ENCODE data around the gene RPL15. TPM values are rescaled to one million over a fixed set of nuclear protein-coding genes. Genes with fewer than 3 reads are reported as not detected.

Gene RPL15
- total RNA-seq, 1 donor from 2014 or later: 5,928 TPM

GRCh38 chr3:23954144-23954543 lies 37.2 kb downstream of the RPL15 start:
- H3K9me3 Mint-ChIP-seq: no peaks in the 10 kb centered on the region
- no peak overlapping the region for H3K4me3 ChIP-seq
- peaks cover 29% of the 10 kb centered on the region for H3K36me3 Mint-ChIP-seq
- H3K9me3 ChIP-seq (ENCODE audit: low read depth): no peaks in the 10 kb centered on the region
- H3K27me3 Mint-ChIP-seq (ENCODE audit: insufficient read depth, low read depth): no peaks in the 10 kb centered on the region
- no peaks in the 10 kb centered on the region for H3K4me1 Mint-ChIP-seq
- no peak overlapping the region for H2AFZ ChIP-seq (replicated peaks)
- H3K4me3 Mint-ChIP-seq: no peak overlapping the region
- H3K36me3 ChIP-seq: no peaks in the 10 kb centered on the region
- TF ChIP-seq CTCF (IDR thresholded peaks at IDR 0.05) (no peak), EZH2phosphoT487 (IDR thresholded peaks at IDR 0.05) (no peak), EZH2 (IDR thresholded peaks at IDR 0.05) (no peak)
- no peaks in the 10 kb centered on the region for H3K4me1 ChIP-seq
- H3K9ac ChIP-seq: no peak overlapping the region
- no peak for DNase-seq (ENCODE audit: low spot score)
- H3F3A ChIP-seq (ENCODE audit: low read depth): no peaks in the 10 kb centered on the region
- peaks cover 36% of the 10 kb centered on the region for H4K20me1 ChIP-seq (ENCODE audit: low read depth)
- no peak overlapping the region for H3K4me2 ChIP-seq
- no peak overlapping the region for H3K27ac ChIP-seq
- H3K79me2 ChIP-seq (ENCODE audit: low read depth): peaks cover 87% of the 10 kb centered on the region
- no peak overlapping the region for H3K27ac Mint-ChIP-seq
- H3K27me3 ChIP-seq: no peaks in the 10 kb centered on the region

GRCh38 chr3:23956701-23957100 lies 39.8 kb downstream of the RPL15 start:
- H3K27ac ChIP-seq: no peak overlapping the region
- no peaks in the 10 kb centered on the region for H3K36me3 ChIP-seq
- no peaks in the 10 kb centered on the region for H3K4me1 ChIP-seq
- no peak for TF ChIP-seq CTCF (IDR thresholded peaks at IDR 0.05)
- TF ChIP-seq EZH2 (IDR thresholded peaks at IDR 0.05): no peak
- no peak for TF ChIP-seq EZH2phosphoT487 (IDR thresholded peaks at IDR 0.05)
- no peaks in the 10 kb centered on the region for H3K4me1 Mint-ChIP-seq
- H3K4me2 ChIP-seq: no peak overlapping the region
- no peak overlapping the region for H2AFZ ChIP-seq (replicated peaks)
- no peak for DNase-seq (ENCODE audit: low spot score)
- H3K9me3 Mint-ChIP-seq: no peaks in the 10 kb centered on the region
- no peaks in the 10 kb centered on the region for H3F3A ChIP-seq (ENCODE audit: low read depth)
- H3K9me3 ChIP-seq (ENCODE audit: low read depth): no peaks in the 10 kb centered on the region
- no peak overlapping the region for H3K27ac Mint-ChIP-seq
- peaks cover 62% of the 10 kb centered on the region for H3K79me2 ChIP-seq (ENCODE audit: low read depth)
- H4K20me1 ChIP-seq (ENCODE audit: low read depth): peaks cover 25% of the 10 kb centered on the region
- H3K4me3 ChIP-seq: no peak overlapping the region
- H3K27me3 ChIP-seq: no peaks in the 10 kb centered on the region
- H3K9ac ChIP-seq: no peak overlapping the region
- no peak overlapping the region for H3K4me3 Mint-ChIP-seq
- peaks cover 38% of the 10 kb centered on the region for H3K36me3 Mint-ChIP-seq
- H3K27me3 Mint-ChIP-seq (ENCODE audit: insufficient read depth, low read depth): no peaks in the 10 kb centered on the region

- Mint-ChIP-seq H3K4me3 (no peak overlapping the region), H3K9me3 (no peaks in the 10 kb centered on the region), H3K27ac (no peak overlapping the region), H3K36me3 (peaks cover 50% of the 10 kb centered on the region), H3K4me1 (no peaks in the 10 kb centered on the region), H3K27me3 (ENCODE audit: insufficient read depth, low read depth) (no peaks in the 10 kb centered on the region)
- Histone ChIP-seq H3K9ac (no peak overlapping the region), H3K4me2 (no peak overlapping the region), H3K79me2 (ENCODE audit: low read depth) (peaks cover 35% of the 10 kb centered on the region), H3K4me3 (no peak overlapping the region), H3F3A (ENCODE audit: low read depth) (no peaks in the 10 kb centered on the region), H4K20me1 (ENCODE audit: low read depth) (peaks cover 7% of the 10 kb centered on the region), H3K27me3 (no peaks in the 10 kb centered on the region), H3K36me3 (no peaks in the 10 kb centered on the region), H3K9me3 (ENCODE audit: low read depth) (no peaks in the 10 kb centered on the region), H2AFZ (replicated peaks) (no peak overlapping the region), H3K4me1 (no peaks in the 10 kb centered on the region), H3K27ac (no peak overlapping the region)
- no peak for DNase-seq (ENCODE audit: low spot score)
- TF ChIP-seq EZH2phosphoT487 (IDR thresholded peaks at IDR 0.05): no peak
- TF ChIP-seq CTCF (IDR thresholded peaks at IDR 0.05): no peak
- no peak for TF ChIP-seq EZH2 (IDR thresholded peaks at IDR 0.05)
Observed at GRCh38 chr3:23959135-23959900, 42.4 kb downstream of the RPL15 start.
